ENCODE results near the gene WDR7.

Gene WDR7

GRCh38 chr18:56878711-56879110 is 227.6 kb downstream of the WDR7 start:
- no peak for TF ChIP-seq CTCF (conservative IDR thresholded peaks at IDR 0.05; ENCODE audit: low read depth, low read length)
- H3K4me3 ChIP-seq (ENCODE audit: low read depth, low read length), result no peak overlapping the region
- DNase-seq (ENCODE audit: low read depth), result no peak

GRCh38 chr18:56884511-56884910 is 233.4 kb downstream of the WDR7 start:
- TF ChIP-seq CTCF (conservative IDR thresholded peaks at IDR 0.05; ENCODE audit: low read depth, low read length), result no peak
- no peak for DNase-seq (ENCODE audit: low read depth)
- H3K4me3 ChIP-seq (ENCODE audit: low read depth, low read length), result no peak overlapping the region

- no peak overlapping the region for H3K4me3 ChIP-seq (ENCODE audit: low read depth, low read length)
- no peak for DNase-seq (ENCODE audit: low read depth)
- no peak for TF ChIP-seq CTCF (conservative IDR thresholded peaks at IDR 0.05; ENCODE audit: low read depth, low read length)
These were observed 237.8 kb downstream of the WDR7 start for GRCh38 chr18:56888978-56889377.

DNA sequence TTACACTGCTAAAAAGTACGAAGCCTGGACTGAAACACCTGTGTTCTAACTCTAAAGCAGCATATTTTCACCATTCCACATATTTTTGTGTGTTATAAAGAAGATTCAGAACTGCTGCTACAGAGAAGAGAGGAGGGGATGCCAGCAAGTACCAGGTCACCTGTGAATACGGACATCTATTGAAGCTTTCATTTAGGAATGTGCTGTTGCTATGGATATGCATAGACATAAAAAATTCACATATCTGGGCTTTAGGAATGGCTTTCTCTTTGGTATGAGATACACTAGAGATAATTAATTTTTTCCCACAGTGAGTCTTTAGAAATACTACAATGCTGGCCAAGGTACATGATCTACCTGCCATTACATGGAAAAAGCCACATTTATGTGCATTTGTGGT is 238.5 kb downstream of the WDR7 start:
- H3K4me3 ChIP-seq (ENCODE audit: low read depth, low read length), result no peak overlapping the region
- no peak for TF ChIP-seq CTCF (conservative IDR thresholded peaks at IDR 0.05; ENCODE audit: low read depth, low read length)
- DNase-seq (ENCODE audit: low read depth), result peak; percentile 54

- peak; percentile 97 for DNase-seq (ENCODE audit: low read depth)
- H3K4me3 ChIP-seq (ENCODE audit: low read depth, low read length), result no peak overlapping the region
- no peak for TF ChIP-seq CTCF (conservative IDR thresholded peaks at IDR 0.05; ENCODE audit: low read depth, low read length)
These were observed 239.5 kb downstream of the WDR7 start for GRCh38 chr18:56890632-56891031.

GRCh38 chr18:56891116-56891515 is 240.0 kb downstream of the WDR7 start:
- no peak for TF ChIP-seq CTCF (conservative IDR thresholded peaks at IDR 0.05; ENCODE audit: low read depth, low read length)

DNA sequence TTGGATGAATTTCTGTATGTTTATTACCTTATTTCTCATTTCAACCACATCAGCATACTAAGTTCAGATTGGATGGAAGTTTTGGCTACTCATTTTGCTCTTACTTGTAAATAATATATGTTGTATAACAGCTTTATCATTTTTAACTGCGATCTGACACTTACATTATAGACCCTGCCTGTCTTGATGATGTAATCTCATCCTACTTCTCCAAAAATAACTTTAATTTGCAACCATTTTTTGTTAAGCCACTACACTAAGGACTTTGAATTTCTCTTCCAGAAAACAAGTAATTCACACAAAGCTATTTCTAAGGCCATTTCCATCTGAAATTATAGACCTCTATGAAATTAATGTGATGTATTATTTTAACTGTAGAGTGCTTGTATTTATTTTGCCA is 240.7 kb downstream of the WDR7 start:
- H3K4me3 ChIP-seq (ENCODE audit: low read depth, low read length), result no peak overlapping the region
- TF ChIP-seq CTCF (conservative IDR thresholded peaks at IDR 0.05; ENCODE audit: low read depth, low read length), result no peak
- DNase-seq (ENCODE audit: low read depth), result peak; percentile 15

More at GRCh38 chr18:56891116-56891515, 240.0 kb downstream of the WDR7 start:
- DNase-seq (ENCODE audit: low read depth), result peak; percentile 27
- no peak overlapping the region for H3K4me3 ChIP-seq (ENCODE audit: low read depth, low read length)

Data from choroid plexus epithelial cell (primary cell).